HUES48 (cell line): ENCODE data around the gene GRXCR2.
"Not testable (repeated sequence)": the region's sequence is repeated elsewhere in the genome, so short reads cannot be mapped to it uniquely, and the experiment has no call there.

Experiments used
- H3K27ac ChIP-seq: one replicate; pipeline ENCODE4 v1.7.0; 2013; ENCODE audit warnings: low read depth, low read length, inconsistent platforms
- H3K27me3 ChIP-seq: 2 replicates; pipeline ENCODE4 v1.6.1; 2013; ENCODE audit warnings: mild to moderate bottlenecking, low read length; ENCODE audit not compliant: control insufficient read depth, insufficient read depth
- H3K36me3 ChIP-seq: 2 replicates; pipeline ENCODE4 v1.6.1; 2013; ENCODE audit warnings: low read length; ENCODE audit not compliant: control insufficient read depth, insufficient read depth
- H3K4me1 ChIP-seq: 2 replicates; pipeline ENCODE4 v1.6.1; 2013; ENCODE audit warnings: mild to moderate bottlenecking, low read length; ENCODE audit not compliant: control insufficient read depth, insufficient read depth
- H3K4me3 ChIP-seq: 2 replicates; pipeline ENCODE4 v1.5.1; 2013; ENCODE audit warnings: mild to moderate bottlenecking, low read depth, low read length
- H3K9ac ChIP-seq: 2 replicates; pipeline ENCODE4 v1.6.1; 2013; ENCODE audit warnings: mild to moderate bottlenecking, low read depth, low read length, moderate library complexity
- H3K9me3 ChIP-seq: 2 replicates; pipeline ENCODE4 v1.6.1; 2013; ENCODE audit warnings: low read length; ENCODE audit not compliant: control insufficient read depth, insufficient read depth

The GRXCR2 gene

GRCh38 chr5:145887217-145887616 lies 14.4 kb upstream of the GRXCR2 start:
- Histone ChIP-seq H3K4me3 (no peak overlapping the region), H3K9me3 (peaks cover 8% of the 10 kb centered on the region), H3K36me3 (no peaks in the 10 kb centered on the region), H3K27ac (no peak overlapping the region), H3K9ac (no peak overlapping the region), H3K4me1 (no peaks in the 10 kb centered on the region), H3K27me3 (no peaks in the 10 kb centered on the region)

GRCh38 chr5:145874765-145875164 lies 2.0 kb upstream of the GRXCR2 start:
- H3K9ac ChIP-seq, result no peak overlapping the region
- no peaks in the 10 kb centered on the region for H3K36me3 ChIP-seq
- no peak overlapping the region for H3K4me3 ChIP-seq
- no peaks in the 10 kb centered on the region for H3K4me1 ChIP-seq
- H3K27me3 ChIP-seq, result no peaks in the 10 kb centered on the region
- H3K27ac ChIP-seq, result no peak overlapping the region
- H3K9me3 ChIP-seq, result no peaks in the 10 kb centered on the region

GRCh38 chr5:145872486-145872885 lies 328 bp downstream of the GRXCR2 start:
- Histone ChIP-seq H3K27ac (no peak overlapping the region), H3K4me3 (no peak overlapping the region), H3K9me3 (no peaks in the 10 kb centered on the region), H3K27me3 (no peaks in the 10 kb centered on the region), H3K9ac (no peak overlapping the region), H3K36me3 (no peaks in the 10 kb centered on the region), H3K4me1 (no peaks in the 10 kb centered on the region)

GRCh38 chr5:145869753-145870152 lies 3.1 kb downstream of the GRXCR2 start:
- no peak overlapping the region for H3K4me3 ChIP-seq
- no peak overlapping the region for H3K27ac ChIP-seq
- H3K9ac ChIP-seq, result no peak overlapping the region
- H3K9me3 ChIP-seq, result no peaks in the 10 kb centered on the region
- no peaks in the 10 kb centered on the region for H3K27me3 ChIP-seq
- H3K36me3 ChIP-seq, result no peaks in the 10 kb centered on the region
- H3K4me1 ChIP-seq, result no peaks in the 10 kb centered on the region

GRCh38 chr5:145867806-145868205 lies 5.0 kb downstream of the GRXCR2 start:
- H3K4me3 ChIP-seq, result no peak overlapping the region
- no peaks in the 10 kb centered on the region for H3K9me3 ChIP-seq
- no peaks in the 10 kb centered on the region for H3K36me3 ChIP-seq
- no peaks in the 10 kb centered on the region for H3K27me3 ChIP-seq
- H3K27ac ChIP-seq, result no peak overlapping the region
- H3K4me1 ChIP-seq, result no peaks in the 10 kb centered on the region
- H3K9ac ChIP-seq, result no peak overlapping the region

- not testable (repeated sequence) for H3K27me3 ChIP-seq, H3K27ac ChIP-seq
These were observed 8.4 kb downstream of the GRXCR2 start for GRCh38 chr5:145864432-145864831.

DNA sequence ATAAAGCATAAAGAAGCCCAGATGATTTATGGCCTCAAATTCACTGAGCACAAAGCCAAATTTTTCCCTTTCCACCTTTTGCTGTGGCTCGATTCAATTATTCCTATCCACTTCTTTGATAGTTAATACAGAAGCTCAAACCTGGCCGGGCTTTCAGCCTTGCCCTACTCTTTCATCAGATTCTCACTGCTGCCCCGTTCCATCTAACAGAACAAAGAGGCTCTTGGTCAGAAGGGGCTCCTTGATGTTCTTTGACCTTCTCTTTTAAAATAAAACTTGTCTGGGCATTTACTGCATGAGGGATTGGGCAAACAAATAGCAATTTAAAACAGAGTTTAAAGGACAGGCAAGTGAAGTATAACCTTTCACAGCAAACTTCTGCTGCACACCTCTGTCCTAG lies 9.8 kb downstream of the GRXCR2 start:
- Histone ChIP-seq H3K4me3 (no peak overlapping the region), H3K9ac (no peak overlapping the region), H3K4me1 (no peaks in the 10 kb centered on the region), H3K9me3 (no peaks in the 10 kb centered on the region), H3K36me3 (no peaks in the 10 kb centered on the region), H3K27ac (no peak overlapping the region), H3K27me3 (no peaks in the 10 kb centered on the region)

More at GRCh38 chr5:145864432-145864831, 8.4 kb downstream of the GRXCR2 start:
- H3K4me1 ChIP-seq, H3K9me3 ChIP-seq, H3K36me3 ChIP-seq, H3K9ac ChIP-seq, H3K4me3 ChIP-seq: not testable (repeated sequence)

GRCh38 chr5:145859897-145860296 lies 12.9 kb downstream of the GRXCR2 start:
- H3K9me3 ChIP-seq, result no peaks in the 10 kb centered on the region
- peaks cover 14% of the 10 kb centered on the region for H3K4me1 ChIP-seq
- no peak overlapping the region for H3K27ac ChIP-seq

GRCh38 chr5:145859453-145859852 lies 13.4 kb downstream of the GRXCR2 start:
- Histone ChIP-seq H3K9ac (no peak overlapping the region), H3K4me1 (peaks cover 18% of the 10 kb centered on the region), H3K4me3 (no peak overlapping the region), H3K27me3 (no peaks in the 10 kb centered on the region), H3K27ac (no peak overlapping the region), H3K9me3 (no peaks in the 10 kb centered on the region), H3K36me3 (no peaks in the 10 kb centered on the region)

More at GRCh38 chr5:145859897-145860296, 12.9 kb downstream of the GRXCR2 start:
- H3K36me3 ChIP-seq, result no peaks in the 10 kb centered on the region
- no peak overlapping the region for H3K4me3 ChIP-seq
- no peaks in the 10 kb centered on the region for H3K27me3 ChIP-seq
- H3K9ac ChIP-seq, result no peak overlapping the region

DNA sequence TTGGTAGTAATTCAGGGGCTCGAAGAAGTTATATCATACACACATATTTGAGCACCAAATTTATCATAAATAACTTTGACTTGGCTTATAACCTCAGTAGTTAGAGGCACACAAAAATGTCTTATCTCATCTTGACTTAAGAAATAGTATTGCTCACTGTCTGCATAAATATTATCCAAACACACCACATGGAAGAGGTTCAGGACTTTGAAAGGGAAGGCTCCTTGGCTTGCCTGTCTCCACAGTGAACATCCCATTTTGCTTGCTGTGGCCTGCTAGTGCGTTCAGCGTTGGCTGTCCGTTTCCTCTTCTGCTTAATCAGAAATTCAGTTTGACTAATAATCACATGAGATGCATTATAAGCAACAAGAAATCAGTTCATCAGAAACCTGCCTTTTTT lies 13.9 kb downstream of the GRXCR2 start:
- no peaks in the 10 kb centered on the region for H3K9me3 ChIP-seq
- H3K36me3 ChIP-seq, result no peaks in the 10 kb centered on the region
- H3K27ac ChIP-seq, result no peak overlapping the region
- H3K27me3 ChIP-seq, result no peaks in the 10 kb centered on the region
- peaks cover 18% of the 10 kb centered on the region for H3K4me1 ChIP-seq
- H3K4me3 ChIP-seq, result no peak overlapping the region
- no peak overlapping the region for H3K9ac ChIP-seq

- Histone ChIP-seq H3K9ac (peak overlapping the region; percentile 47), H3K4me3 (peak overlapping the region; percentile 64), H3K27me3 (no peaks in the 10 kb centered on the region), H3K4me1 (peaks cover 18% of the 10 kb centered on the region), H3K36me3 (no peaks in the 10 kb centered on the region), H3K9me3 (no peaks in the 10 kb centered on the region), H3K27ac (peak overlapping the region; percentile 76)
These were observed 16.5 kb downstream of the GRXCR2 start for GRCh38 chr5:145856285-145856818.
